GM18517 (cell line): Measurements from ENCODE around the gene ZNF366.

Experiments used
- ATAC-seq: cut with Tn5 transposase; IDR thresholded peaks from one replicate; pipeline ENCODE4 v1.9.1; 2021; ENCODE audit warnings: mild to moderate bottlenecking, moderate library complexity; ENCODE audit not compliant: unreplicated experiment

Gene ZNF366

DNA sequence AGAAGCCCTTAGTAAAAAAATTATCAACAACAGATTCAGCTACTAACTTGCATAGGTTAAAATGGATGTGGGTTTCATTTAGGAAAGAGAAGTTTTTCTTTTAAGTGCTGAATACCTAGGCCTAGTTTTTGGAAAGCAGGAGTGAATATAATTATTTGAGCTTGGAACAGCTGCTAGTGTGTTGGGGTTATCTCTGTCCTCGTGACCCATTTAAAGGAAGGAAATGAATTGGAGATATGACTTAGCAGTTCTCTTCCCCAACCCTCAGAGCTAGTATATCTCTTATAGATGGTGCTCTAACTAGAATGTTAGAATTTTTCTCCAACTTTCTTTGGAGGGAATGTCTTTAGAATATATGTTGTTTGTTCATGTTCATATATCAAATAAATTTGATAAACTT is 38.6 kb downstream of the ZNF366 start:
- ATAC-seq: no peak

DNA sequence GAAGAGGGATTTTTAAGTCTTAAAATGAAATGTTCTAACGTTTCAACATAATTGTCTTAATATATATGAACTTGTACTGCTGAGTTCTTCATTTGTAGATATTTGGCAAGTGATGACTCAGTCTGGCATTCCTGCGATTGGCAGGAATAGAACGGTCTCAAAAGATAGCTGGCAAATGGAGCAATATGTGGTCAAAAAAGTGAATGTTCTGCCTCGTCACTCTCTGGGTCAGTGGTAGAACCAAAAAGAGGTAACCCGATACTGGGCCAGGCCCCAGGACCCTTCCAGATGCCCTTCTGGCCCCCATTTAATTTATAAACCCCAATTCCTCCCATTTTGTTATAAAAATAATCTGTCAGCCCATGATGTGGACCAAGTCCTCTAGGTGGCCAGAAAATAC is 39.2 kb downstream of the ZNF366 start:
- no peak for ATAC-seq

DNA sequence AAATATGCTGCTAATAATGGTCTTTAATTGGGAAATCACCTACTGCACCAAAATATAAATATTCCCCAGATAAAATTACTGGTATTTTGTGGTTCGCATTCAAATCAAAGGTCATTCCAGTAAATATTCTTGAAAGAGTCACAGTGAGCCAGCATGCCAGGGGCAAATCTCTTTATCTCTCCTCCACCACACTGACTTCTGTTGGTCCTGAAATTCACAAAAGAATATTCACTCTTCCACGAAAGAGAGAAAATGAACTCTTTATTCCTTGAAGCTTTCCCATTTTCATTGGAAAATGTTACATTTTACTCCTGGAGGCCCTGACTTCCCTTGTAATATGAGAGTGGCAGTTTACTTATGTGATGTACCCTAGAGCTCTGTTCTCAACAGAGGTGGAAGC is 39.7 kb downstream of the ZNF366 start:
- no peak for ATAC-seq

DNA sequence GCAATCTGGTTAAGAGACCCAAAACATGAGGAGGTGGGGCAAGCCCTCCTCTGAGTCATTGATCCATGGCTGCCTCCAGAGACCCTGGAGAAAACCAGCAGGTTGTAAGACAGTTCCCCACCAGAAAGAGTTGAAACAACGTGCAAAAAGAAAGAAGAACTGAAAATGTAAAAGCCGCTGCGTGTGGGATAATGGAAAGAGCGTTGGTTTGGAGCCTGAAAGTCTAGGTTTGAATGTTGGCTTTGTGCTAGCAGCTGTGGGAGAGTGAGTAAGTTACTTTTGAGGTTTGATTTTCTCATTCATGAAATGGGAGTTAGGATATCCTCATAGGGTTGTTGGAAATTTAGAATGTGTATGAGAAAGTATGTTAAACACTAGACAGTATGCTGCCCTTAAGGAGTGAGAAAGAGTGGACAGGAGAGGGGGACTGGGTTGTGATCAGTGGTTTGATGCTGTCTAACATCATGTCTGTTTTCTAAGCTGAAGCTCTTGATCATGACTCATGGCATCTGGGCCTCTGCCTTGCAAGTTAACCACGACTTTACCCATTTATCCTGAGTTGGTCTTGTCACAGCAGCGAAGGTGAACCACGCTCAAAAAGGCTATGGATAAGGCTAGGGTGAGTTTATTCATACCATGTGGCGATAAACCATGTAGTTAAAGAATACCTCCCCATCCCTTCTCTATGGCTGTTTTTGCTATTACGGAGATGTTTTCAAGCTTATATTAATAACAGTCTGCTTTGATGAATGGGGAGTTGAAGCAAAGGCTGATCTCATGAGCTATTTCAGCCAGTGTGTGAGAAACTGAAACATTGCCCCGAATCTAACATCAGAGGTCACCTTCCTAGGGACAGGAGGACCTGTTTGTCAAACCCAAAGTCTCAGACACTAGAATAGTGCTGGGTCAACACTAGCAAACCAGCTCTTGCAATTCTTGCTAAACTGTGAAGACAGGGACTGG is 41.3 kb downstream of the ZNF366 start:
- peak; percentile 83 for ATAC-seq

DNA sequence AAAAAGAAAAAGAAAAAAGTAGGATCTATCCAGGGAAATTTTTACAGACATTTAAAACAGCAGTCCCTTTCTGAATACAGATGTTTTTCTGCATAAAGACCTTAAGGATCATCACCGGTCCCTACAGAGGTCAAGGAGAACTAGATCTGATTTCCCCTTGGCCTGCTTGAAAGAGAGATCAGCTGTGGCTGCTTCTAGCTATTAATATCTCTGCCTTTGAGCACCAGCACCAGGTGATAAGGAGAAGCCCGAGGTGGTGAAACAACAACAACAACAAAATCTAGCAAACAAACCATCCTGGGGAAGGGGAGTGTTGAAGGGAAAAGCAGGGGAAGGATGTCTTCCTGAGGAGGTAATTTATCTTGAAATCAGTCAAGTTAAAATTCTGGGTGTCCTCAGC is 42.1 kb downstream of the ZNF366 start:
- peak; percentile 35 for ATAC-seq

DNA sequence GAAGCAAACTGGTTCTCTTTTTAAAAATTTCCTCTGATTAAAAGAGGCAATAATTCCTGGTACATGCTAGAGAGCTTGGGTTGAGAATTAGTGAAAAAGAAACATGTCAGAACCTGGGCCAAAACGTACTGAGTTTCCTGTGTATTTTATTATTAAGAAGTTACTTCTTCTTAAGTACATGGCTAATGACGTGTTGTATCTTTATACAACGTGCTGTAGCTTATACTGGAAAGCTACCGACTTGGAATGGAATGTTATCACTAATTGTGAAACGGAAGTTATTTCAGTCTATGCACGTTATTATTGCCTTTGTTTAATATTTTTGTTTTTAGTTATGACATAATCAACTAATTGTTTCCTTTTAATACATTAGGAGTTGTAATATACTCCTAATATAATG is 43.1 kb downstream of the ZNF366 start:
- ATAC-seq: no peak

DNA sequence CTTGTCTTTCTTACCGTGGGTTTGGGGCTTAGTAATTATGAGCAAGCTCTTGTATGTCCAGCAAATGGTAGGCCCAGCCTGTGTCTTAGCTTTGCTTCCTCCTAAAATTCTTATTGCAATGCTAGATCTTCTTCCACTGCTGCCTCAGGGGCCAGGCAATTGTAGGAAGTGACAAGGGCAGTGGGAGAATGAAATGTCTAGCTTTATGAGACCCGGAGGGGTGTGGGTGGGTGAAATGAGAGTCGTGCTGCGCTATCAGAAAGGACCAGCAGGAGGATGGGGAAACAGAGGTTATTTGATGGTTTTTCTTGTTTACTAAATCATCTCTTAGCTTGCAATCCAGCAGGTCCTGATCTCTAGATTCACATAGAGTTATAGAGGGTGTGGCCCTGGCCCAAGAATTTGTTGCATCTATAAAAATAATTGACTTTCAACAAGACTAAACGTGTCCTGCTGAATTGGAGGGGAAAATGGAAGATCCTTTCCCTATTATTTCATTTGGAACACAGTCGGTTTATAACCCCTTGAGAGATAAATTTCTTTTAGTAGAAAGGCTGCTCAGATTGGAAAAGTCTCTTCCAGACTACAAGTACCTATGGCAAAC is 43.7 kb downstream of the ZNF366 start:
- no peak for ATAC-seq

DNA sequence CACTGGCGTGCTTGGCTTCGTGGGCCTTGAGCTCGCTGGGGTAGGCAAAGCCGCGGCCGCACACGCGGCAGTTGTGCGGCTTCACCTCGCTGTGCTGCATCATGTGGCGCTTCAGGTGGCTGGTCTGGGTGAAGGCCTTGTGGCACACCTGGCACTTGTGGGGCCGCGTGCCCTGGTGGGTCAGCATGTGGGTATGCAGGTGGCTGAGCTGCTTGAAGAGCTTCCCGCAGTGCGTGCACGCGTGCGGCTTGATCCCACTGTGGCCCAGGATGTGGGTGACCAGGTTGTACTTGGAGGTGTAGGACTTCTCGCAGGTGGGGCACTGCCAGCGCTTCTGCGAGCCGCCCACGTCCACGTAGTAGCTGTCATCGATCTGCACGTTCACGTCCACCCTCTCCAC is 46.8 kb downstream of the ZNF366 start:
- ATAC-seq: no peak

DNA sequence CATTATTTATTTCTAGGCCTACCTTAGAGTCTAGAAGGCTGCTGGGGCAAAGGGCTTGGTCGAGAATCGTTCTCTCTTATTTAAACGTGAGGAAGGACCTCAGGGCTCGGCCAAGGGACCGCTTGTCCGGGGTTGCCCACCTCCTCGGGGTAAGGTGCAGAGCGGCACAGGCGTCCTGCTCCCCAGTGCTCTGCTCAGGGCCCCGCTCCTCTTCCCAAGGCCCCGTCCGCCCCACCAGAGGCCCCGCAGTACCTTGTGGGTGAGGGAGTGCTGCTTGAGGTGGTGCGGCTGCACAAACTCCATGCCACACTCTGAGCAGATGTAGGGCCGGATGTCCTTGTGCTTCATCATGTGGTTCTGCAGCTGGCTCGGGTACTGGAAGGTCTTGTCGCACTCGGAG is 47.3 kb downstream of the ZNF366 start:
- no peak for ATAC-seq

DNA sequence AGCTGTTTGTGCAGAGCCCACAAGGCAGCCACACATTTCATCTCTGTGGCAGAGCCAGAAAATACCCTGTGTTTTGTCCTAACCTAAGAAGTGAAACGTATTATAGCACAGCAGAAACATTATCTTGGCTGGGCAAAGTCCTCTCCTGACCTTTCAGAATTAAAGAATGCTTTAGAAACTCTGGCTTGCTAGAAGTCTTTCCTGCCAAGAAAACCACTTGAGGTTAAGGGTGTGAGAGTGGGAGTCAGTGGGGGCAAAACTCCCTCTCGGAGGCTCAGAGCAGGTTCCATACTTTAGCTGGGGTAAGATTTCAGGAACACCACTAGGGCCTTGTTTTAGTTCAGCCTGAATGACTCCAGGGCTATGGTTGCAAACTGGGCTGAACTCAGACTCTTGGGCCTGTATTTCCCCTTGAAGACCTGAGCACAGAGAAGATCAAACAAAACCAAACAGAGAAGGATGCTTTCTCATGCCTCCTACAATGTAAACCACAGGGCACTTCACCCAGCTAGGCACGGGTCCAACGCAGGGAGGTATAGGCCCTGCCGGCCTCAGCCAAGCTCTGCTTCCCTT is 48.0 kb downstream of the ZNF366 start:
- no peak for ATAC-seq

DNA sequence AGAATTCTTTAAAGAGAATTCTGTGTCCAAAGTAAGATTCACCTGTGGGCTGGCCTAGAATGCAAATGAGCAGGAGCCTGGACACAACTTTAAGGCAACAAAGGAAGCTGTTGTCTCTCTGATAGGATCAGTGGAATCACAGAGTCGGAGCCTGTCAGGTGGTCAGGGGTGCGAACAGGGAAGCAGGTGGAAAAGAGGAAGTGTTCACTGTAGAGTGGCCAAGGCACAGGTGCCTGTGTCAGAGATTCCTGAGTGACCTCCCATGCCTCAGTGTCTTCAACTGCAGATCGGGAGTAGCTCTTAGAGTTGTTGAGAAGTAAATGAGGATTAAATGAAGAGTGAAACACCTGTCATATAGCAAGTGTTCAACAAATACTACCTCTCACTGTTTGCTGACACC is 48.8 kb downstream of the ZNF366 start:
- ATAC-seq: no peak

DNA sequence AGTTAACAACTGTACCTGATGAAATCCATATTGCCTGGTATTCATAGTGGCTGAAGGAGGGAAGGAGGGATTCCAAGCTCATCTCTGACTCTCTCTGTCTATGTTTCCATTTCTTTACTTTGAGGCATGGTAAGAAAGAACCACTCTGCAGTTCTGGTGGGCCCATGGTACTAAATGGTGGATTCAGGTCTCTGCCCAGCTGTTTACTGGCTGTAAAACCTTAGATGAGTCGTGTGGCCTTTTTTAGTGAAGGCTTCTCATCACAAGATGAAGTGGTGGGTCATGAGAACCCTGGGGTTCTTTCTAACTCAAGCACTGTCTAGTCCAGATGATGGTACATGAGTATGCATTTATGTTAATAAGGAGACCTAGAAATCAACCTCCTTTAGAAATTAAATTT is 49.7 kb downstream of the ZNF366 start:
- ATAC-seq: no peak

DNA sequence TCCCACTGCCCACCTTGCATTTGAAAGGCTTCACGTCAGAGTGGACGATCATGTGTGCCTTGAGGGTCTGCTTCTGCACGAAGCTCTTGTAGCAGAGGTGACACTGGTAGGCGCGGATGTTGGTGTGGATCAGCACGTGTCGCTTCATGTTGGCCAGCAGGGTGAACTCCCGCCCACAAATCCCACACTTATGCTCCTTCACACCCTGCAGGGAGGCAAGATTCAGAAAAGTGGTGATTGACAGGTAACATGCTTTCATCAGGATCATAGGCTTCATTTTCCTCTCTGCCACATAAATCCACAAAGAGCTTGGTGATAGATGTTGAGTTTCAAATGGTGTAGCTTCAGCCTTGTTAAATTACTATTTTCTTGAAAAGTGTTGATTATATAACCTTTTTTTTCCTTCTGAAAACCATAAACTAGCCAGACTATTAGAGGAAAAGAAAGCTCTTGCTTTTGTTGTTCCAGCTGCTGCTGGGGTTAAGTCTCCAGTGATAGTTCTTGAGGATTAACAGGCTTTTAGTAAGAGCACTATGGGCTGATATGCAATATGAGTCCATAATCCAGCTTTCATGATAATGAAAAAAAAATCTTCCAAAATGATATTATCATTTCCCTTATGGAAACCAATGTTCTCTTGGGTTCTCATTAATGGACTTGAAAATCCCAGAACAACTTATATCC is 50.7 kb downstream of the ZNF366 start:
- ATAC-seq: no peak

DNA sequence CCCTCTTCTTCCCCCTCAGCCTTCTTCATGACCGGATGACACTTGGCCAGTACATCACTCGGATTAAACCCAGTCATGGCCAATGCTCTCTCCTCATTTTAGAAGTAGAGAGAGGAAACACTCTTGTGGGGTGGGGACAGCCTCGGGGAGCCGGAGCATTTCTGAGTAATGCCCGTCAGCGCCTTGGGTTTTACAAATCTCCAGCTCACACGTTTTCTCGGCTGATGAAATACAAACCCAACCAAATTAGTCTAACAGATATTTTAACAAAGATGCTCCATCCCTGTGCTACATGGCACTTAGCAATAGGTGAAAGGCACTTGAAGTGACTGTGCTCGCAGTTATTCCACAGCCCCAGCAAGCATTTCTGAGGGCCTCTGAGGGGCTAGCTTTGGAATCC is 51.7 kb downstream of the ZNF366 start:
- ATAC-seq: no peak

DNA sequence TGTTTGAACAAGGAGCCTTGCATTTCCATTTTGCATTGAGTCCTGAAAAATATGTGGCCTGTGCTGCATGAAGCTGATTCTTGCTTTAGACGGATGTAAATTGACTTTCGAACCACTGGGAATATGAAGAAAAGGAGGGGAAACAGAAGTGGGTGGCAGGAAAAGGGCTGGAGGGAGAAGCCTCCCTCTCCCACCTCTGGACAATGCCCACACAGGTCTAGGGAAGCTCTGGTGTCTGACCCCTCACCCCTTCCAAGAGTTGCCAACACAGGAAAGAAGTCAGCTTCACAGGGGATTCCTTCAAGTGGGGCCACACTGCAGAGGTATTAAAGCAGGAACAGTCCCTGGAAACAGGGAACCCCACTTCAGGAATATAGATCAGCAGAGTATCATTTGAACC is 52.2 kb downstream of the ZNF366 start:
- no peak for ATAC-seq

DNA sequence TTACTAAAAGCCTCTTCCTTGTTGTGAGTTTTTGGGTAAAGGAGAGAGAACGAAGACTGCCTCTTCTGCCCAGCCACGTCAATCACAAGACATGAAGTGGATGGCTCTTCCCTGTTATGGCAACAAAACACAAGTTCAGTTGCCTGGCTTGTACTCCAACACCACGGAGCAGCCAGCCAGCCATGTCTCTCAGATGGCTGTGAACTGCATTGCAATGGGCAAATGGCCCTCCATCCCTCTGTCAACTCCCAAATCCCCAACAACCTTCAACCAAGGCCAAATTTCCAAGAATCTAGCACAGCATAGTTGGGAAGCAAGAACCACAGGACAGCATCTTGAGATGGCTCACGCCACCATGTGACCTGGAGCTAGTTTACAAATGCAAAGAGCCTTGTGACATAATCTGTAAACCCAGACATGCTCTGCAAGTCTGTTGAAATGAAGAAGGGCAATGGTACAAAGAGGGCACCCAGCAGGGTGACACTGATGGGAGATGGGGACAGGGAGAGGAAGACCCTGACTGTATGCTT is 53.9 kb downstream of the ZNF366 start:
- ATAC-seq: no peak

DNA sequence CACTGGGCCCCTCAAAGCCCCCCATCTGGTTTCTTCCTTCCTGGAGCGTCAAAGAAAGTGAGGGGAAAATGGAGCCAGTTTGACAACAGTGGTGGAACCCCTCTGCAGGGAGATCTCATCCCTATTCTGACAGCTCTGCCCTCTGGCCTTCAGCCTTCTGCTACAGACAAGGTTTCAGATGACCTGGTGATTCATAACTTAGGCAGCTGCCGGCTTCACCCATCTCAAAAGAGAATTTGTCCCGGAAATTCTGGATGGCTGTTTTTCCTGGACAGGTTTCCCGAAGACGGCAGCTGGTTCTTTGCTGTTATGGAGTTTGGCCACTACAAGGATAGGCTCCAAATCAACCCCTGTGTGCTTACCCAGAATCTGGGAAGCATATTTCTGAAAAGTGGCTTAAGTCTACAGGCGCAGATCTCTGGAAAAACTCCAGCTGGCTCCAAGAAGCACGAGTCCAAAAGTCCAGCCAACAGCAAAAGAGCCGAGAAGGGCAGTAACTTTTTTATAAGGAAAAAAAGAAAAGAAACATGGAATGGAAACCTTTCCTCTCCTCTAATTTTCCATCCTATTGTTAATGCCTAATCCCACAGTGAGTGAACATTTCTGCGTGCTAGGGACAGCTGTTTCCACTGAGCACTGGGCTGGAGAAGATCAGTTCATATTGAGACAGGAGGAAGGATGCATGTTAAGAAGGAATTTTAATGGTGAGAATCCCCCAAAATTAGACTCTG is 54.5 kb downstream of the ZNF366 start:
- no peak for ATAC-seq

DNA sequence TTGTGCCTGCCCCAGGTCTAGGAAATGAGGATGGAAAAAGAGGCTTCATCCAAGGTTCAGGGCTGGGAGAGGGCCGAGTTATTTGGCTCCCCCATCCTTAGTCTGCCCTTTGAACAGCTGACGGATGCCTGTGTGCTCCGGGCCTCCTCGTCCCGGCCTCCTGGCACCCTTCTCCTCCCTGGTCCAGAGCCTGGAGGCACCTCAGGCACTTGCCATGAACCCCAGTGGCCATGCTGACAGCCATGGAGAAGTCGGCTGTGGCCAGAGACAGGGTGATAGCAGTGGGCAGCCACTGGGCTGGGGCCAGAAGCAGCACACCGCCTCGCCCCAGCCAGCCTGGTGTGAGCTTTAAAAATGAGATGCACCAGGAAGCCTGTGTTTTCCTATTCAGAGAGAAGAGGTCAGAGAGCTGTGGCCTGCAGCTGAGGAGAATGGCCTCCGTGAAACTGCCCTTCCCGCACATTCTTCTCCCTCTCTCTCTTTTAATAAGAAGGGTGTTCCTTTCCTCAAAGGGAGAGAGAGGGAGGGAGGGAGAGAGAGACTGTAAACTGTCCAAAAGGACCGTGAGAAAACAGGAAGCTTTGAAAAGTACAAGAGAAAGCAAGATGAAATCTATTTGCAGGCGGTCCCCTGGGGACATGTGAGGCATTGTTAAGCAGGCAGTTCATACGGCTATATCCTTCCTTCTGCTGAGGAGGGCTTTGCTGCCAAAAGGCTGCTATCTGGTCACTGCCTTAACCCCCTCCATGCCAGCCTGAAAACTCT is 55.3 kb downstream of the ZNF366 start:
- ATAC-seq: peak; percentile 91

DNA sequence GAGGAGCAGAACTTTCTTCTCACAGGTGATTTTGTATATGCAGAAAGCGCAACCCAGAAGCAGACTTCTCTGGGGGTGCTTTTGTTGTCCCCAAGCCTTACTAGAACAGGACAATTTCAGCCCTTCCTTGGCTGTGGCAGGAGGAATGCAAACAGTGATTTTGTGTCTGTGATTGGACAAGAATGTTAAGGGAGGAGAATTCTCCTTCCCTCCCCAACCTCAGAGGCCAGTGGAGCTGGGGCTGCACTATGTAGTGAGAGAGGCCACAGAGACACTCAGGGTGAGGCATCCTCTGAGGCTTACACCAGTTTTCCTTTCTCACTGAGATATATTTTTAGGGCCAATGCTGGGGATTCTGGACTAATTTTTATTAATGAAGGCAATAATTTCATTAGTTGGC is 58.8 kb downstream of the ZNF366 start:
- no peak for ATAC-seq

DNA sequence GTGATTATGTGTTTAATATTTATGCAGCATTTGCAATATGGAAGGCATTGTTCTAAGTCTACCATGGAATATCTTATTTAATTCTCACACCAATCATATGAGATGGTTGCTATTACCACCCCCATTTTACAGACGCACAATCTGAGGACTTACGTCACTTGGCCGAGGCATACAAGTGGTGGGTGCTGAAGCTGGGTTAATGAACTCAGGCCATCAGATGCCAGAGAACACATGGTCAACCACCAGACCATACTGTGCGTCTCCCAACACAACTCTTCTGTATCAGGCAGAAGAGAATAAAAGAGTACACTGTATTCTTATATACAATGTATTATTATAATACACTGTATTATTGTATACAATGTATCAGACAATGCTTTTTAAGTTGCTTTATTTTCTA is 59.5 kb downstream of the ZNF366 start:
- no peak for ATAC-seq
